HG03571 (cell line): ENCODE results near the gene OPCML.

Experiments
- ATAC-seq: cut with Tn5 transposase; IDR thresholded peaks from one replicate; pipeline ENCODE4 v1.9.1; 2021; ENCODE audit not compliant: unreplicated experiment

Gene OPCML

GRCh38 chr11:133048270-133048669, 484.0 kb downstream of the OPCML start:
- ATAC-seq, result no peak

GRCh38 chr11:133047771-133048115, 484.6 kb downstream of the OPCML start:
- no peak for ATAC-seq

GRCh38 chr11:133047036-133047770, 485.1 kb downstream of the OPCML start:
- no peak for ATAC-seq

GRCh38 chr11:133046252-133046651, 486.0 kb downstream of the OPCML start:
- no peak for ATAC-seq

- no peak for ATAC-seq
Measured at GRCh38 chr11:133041928-133042882, 490.1 kb downstream of the OPCML start.

GRCh38 chr11:133041181-133041580, 491.1 kb downstream of the OPCML start:
- no peak for ATAC-seq

GRCh38 chr11:133040289-133040900, 491.9 kb downstream of the OPCML start:
- no peak for ATAC-seq

- ATAC-seq, result no peak
Measured at GRCh38 chr11:133038850-133039249, 493.5 kb downstream of the OPCML start.

GRCh38 chr11:133034929-133035328, 497.4 kb downstream of the OPCML start:
- no peak for ATAC-seq

GRCh38 chr11:133029107-133029506, 503.2 kb downstream of the OPCML start:
- no peak for ATAC-seq

- no peak for ATAC-seq
Measured at GRCh38 chr11:133026952-133027351, 505.3 kb downstream of the OPCML start.

- ATAC-seq, result no peak
Measured at GRCh38 chr11:133024301-133024700, 508.0 kb downstream of the OPCML start.

- no peak for ATAC-seq
Measured at GRCh38 chr11:133023232-133023631, 509.1 kb downstream of the OPCML start.

- ATAC-seq, result no peak
Measured at GRCh38 chr11:133021553-133021952, 510.7 kb downstream of the OPCML start.

GRCh38 chr11:133020372-133020714, 512.0 kb downstream of the OPCML start:
- no peak for ATAC-seq

GRCh38 chr11:133019545-133020371, 512.5 kb downstream of the OPCML start:
- ATAC-seq, result no peak

- ATAC-seq, result no peak
Measured at GRCh38 chr11:133015457-133015856, 516.8 kb downstream of the OPCML start.

GRCh38 chr11:133014337-133014736, 518.0 kb downstream of the OPCML start:
- no peak for ATAC-seq

- ATAC-seq, result no peak
Measured at GRCh38 chr11:133012803-133013202, 519.5 kb downstream of the OPCML start.

- ATAC-seq, result no peak
Measured at GRCh38 chr11:133011604-133012003, 520.7 kb downstream of the OPCML start.

- ATAC-seq, result no peak
Measured at GRCh38 chr11:133007027-133007584, 525.2 kb downstream of the OPCML start.
